GM18867 (cell line): ENCODE measurements around the gene CDHR5.

Source experiments
- ATAC-seq: cut with Tn5 transposase; IDR thresholded peaks from one replicate; pipeline ENCODE4 v1.9.1; 2021; ENCODE audit warnings: mild to moderate bottlenecking, moderate library complexity; ENCODE audit not compliant: unreplicated experiment

The CDHR5 gene

GRCh38 chr11:611001-611996 lies 13.5 kb downstream of the CDHR5 start:
- ATAC-seq, result no peak

- no peak for ATAC-seq
Measured at GRCh38 chr11:610146-610801, 14.5 kb downstream of the CDHR5 start.

GRCh38 chr11:609341-609811 lies 15.4 kb downstream of the CDHR5 start:
- ATAC-seq, result no peak

- ATAC-seq, result no peak
Measured at GRCh38 chr11:608791-609251, 15.9 kb downstream of the CDHR5 start.

- ATAC-seq, result no peak
Measured at GRCh38 chr11:607971-608659, 16.6 kb downstream of the CDHR5 start.

- no peak for ATAC-seq
Measured at GRCh38 chr11:607020-607780, 17.6 kb downstream of the CDHR5 start.

GRCh38 chr11:606245-606644 lies 18.5 kb downstream of the CDHR5 start:
- ATAC-seq, result no peak

GRCh38 chr11:605286-606129 lies 19.2 kb downstream of the CDHR5 start:
- ATAC-seq, result no peak

- no peak for ATAC-seq
Measured at GRCh38 chr11:603154-603553, 21.6 kb downstream of the CDHR5 start.

- ATAC-seq, result no peak
Measured at GRCh38 chr11:601573-602245, 23.0 kb downstream of the CDHR5 start.

- no peak for ATAC-seq
Measured at GRCh38 chr11:598005-598680, 26.6 kb downstream of the CDHR5 start.

- ATAC-seq, result no peak
Measured at GRCh38 chr11:597166-597725, 27.5 kb downstream of the CDHR5 start.

GRCh38 chr11:596374-596773 lies 28.4 kb downstream of the CDHR5 start:
- ATAC-seq, result no peak

GRCh38 chr11:595400-595799 lies 29.4 kb downstream of the CDHR5 start:
- no peak for ATAC-seq

GRCh38 chr11:593347-593746 lies 31.4 kb downstream of the CDHR5 start:
- ATAC-seq, result no peak

- ATAC-seq, result no peak
Measured at GRCh38 chr11:592918-593317, 31.8 kb downstream of the CDHR5 start.

GRCh38 chr11:592501-592900 lies 32.3 kb downstream of the CDHR5 start:
- ATAC-seq, result no peak

- no peak for ATAC-seq
Measured at GRCh38 chr11:590997-591396, 33.8 kb downstream of the CDHR5 start.
